CD4-positive, alpha-beta T cell treated with Interleukin-1 beta for 1 hour (primary cell): ENCODE measurements around the gene HIVEP1.
"Not testable (repeated sequence)": the region's sequence is repeated elsewhere in the genome, so short reads cannot be mapped to it uniquely, and the experiment has no call there.

ENCODE experiments used
- DNase-seq, 2 donors: peaks; one replicate each; pipeline ENCODE4 v3.0.0-alpha.2; 2020 to 2022

The HIVEP1 gene

DNA sequence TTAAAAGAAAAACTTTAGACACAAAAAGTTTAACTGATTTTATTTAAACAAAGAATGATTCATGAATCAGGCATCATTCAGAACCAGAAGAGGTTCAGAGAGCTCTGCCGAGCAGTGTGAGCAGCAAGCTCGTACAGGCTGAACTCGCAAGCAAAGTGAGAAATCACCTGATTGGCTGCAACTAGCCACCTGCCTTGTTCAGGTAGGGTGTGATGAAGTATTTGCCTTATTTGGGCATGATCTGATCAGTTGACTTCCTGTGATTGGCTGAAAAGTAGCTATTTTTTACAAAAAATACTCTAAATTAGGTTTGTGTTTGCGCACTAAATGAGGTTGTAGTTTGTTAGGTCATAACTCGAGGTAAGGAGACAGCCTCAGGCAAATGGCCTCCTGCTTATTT is 80.7 kb downstream of the HIVEP1 start:
- no peak for DNase-seq

DNA sequence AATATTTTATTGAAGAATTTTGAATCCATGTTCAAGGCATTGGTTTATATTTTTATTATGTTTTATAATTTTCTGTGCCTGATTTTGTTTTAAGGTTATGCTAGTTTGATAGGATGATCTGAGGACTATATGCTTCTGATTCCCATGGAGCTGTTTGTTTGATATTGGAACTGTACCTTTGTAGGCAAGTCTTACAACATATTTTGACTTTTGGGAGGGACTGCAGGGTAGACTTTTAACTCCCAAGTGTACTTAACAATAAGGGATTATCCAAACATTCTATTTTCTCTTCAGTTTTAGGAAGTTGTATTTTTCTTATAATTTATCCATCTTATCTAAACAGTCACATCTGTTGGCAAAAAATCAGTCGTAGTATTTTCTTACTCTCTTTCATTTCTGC is 82.6 kb downstream of the HIVEP1 start:
- no peak for DNase-seq

DNA sequence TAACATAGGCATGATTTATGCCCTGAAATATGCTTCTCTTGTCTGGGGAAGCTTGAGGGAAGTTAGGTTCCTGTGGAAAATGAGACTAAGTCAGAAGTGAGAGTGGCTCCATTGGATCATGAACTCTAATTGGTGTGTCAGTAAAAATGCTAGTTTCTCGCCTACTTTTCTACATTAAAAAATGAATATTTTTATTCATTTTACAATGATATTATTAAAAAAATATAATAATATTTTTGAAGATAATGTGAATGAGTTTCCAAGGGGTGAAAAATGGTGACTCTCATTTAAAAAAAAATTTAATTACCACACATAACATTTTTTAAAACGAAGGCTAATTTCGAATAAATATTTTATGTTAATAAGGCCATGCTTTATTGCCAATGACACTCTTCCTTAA is 84.2 kb downstream of the HIVEP1 start:
- no peak for DNase-seq

DNA sequence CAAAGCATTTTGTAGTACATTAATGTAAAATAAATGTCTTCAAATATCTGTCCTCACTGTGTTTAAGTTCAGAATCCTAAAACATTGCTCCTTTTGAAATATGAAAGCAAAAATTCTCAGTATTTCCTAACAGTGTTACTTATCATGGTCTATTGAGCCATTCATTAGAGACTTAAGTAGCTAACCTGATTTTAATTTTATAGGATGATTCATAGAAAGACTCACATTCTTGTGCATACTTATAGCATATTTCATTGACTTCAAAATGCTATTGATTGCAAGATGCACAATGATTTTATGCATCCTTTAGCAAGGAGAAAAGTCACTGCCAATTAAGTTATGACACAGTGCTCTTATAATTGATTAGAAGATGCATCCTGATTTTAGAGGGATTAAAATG is 85.7 kb downstream of the HIVEP1 start:
- DNase-seq = no peak

DNA sequence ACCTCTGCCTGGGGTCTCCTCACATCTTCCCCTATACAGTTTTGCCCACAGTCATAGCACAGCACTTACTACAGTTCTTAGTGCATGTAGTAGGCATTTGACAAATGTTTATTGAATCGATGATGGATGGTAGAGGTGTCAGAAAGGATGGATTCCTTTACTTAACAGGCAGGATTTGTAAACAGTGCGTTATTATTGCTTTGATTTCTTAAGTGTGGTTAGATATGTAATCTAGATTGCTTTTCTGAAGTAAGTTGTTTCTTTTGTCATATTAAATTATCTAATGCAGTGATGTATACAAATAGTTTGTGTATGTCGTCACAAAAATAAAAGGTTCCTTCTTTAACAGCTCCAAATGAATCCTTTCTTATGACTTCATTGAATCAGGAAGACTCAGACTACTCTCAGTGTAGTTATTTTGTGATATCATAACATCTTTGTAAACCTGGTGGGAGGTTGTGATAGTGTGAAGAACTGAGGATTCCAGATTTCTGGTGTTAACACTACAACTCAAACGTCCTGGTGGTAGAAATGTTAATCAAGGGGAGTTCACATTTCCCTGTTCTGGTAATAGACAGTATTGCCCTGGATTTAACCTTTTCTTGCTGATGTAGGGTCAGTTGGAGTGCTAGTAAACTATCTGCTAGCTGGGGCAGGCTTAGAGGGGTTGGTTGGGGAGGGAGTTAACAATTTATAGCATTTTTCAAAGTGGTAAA is 87.7 kb downstream of the HIVEP1 start:
- no peak for DNase-seq

DNA sequence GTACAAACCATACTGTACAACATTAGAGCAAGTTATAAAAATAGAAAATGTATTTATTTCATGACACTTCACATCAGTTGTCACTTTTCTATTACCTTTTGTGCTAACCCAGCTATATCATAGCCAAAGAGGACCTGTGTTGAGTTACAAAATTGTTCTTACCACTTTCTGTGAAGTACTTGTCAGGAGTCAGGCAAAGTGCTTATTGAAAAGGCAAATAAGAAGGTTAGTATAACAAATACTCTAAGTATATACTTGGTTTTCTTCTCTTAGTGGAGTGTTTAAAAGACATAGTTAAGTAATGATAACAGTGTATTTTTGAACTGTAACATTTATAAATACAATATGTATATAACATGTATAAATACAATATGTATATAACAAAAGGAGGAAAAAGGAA is 88.9 kb downstream of the HIVEP1 start:
- DNase-seq = no peak

DNA sequence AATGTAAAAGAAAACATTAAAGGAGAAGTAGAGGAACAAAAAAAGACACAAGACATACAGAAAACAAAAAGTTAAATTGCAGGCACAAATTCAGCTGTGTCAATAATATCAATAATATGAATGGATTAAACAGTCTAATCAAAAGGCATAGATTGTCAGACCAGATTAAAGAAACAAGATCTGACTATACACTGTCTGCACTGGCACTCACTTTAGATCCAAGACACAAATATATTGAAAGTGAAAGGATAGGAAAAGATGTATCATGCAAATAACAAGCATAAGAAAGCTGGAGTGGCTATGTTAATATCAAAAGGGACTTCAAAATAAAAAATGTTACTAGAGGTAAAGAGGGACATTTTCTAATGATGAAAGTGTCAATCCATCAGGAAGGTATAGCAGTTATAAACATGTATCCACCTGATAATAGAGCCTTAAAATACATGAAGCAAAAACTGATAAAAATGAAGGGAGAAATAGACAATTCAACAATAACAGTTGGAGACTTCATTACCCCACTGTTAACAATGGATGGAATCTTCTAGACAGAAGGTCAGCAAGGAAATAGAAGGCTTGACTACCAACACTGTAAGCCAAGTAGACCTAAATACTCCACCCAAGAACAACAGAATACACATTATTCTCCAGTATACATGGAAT is 89.7 kb downstream of the HIVEP1 start:
- DNase-seq = no peak

DNA sequence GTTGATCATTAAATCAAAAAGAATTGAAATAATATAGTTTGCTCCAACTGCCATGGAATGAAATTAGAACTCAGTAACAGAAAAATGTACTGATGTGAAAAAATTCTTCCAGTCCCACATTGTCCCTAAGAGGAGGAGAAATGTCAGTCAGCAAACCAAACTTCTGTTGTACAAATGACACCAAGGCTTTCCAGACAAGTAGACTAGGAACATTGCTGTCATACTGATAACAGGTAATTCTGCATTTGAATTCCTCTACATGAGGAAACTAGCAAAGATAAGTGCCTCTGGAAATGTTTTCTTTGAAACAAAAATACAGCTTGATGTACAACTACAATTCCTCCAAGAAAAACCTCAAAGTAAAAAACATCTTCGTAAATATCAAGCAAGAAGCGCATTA is 90.2 kb downstream of the HIVEP1 start:
- DNase-seq = no peak

DNA sequence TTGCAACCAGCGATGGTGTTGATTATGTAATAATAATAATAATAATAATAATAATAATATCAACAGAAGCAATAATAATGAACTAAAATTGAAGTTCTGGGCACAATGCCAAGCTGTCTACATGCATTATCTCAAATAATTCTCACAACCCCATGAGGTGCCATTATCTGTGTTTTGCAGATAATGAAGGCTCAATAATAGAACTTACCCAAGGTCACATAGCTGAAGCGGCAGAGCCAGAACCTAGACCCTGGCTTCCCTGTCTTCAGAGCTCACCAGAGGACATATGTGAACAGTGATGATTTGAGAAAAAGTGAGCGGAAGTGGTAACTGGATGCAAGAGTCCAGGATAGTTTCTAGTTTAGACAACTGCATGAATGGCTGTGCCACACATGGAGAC is 91.0 kb downstream of the HIVEP1 start:
- no peak for DNase-seq

DNA sequence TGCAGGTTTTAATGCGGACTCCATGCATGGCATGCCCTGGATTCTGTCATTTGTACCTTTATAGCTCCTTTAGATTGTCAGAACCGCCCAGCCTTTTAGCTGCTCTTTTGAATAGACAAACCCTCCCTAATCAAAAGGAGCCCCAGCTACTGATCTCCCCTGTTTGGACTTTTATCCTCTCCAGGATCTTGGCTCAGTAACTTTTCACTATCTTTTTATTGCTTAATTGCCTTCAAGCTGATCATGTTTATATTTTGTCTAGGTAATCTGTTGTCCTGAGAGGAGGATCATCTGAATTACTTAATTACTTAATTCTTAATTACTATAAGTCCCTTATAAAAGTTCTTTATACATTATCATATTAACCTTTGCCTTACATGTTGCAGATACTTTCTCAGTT is 93.2 kb downstream of the HIVEP1 start:
- DNase-seq = no peak

DNA sequence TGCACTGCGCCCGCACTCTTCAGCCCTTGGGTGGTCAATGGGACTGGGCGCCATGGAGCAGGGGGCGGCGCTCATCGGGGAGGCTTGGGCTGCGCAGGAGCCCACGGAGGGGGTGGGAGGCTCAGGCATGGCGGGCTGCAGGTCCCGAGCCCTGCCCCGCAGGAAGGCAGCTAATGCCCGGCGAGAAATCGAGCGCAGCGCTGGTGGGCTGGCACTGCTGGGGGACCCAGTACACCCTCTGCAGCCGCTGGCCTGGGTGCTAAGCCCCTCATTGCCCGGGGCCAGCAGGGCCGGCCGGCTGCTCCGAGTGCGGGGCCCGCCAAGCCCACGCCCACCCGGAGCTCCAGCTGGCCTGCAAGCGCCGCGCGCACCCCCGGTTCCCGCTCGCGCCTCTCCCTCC is 96.3 kb downstream of the HIVEP1 start:
- not testable (repeated sequence) for DNase-seq

DNA sequence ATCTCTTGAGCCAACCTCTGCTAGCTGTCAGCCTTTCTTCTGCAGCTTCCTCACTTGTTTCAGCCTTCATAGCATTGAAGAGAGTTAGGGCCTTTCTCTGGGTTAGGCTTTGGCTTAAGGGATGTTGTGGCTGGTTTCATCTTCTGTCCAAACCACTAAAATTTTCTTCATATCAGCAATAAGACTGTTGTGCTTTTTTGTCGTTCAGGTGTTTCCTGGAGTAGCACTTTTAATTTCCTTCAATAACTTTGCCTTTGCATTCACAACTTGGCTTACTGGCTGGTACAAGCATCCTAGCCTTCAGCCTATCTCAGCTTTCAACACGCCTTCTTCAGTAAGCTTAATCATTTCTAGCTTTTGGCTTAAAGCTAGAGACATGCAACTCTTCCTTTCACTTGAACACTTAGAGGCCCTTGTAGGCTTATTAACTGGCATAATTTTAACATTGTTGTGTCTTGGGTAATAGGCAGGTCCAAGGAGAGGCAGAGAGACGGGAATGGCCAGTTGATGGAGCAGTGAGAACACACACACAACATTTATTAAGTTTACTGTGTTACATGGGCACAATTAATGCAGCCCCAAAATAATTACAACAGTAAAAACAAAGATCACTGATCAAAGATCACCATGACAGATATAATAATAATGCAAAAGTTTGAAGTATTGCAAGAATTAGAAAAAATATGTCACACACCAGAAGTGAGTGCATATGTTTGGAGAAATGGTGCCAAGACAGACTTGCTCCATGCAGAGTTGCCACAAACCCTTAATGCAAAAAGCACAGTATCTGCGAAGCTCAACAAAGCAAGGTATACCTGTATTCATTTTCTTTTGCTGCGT is 98.6 kb downstream of the HIVEP1 start:
- DNase-seq = peak in 1 of 2 donors; percentile 12

DNA sequence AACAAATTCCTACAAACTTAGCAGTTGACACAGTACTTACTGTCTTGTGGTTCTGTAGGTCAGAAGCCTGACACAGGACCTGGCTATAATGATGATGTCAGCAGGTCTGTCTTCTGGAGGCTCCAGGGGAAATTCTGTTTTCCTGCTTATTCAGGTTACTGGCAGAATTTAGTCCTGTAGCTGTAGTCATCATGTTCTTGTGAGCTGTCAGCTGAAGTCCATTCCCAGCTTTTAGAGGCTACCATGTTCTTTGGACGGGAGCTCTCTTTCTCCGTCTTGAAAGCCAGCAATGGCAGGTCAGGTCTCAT is 99.2 kb downstream of the HIVEP1 start:
- no peak for DNase-seq

DNA sequence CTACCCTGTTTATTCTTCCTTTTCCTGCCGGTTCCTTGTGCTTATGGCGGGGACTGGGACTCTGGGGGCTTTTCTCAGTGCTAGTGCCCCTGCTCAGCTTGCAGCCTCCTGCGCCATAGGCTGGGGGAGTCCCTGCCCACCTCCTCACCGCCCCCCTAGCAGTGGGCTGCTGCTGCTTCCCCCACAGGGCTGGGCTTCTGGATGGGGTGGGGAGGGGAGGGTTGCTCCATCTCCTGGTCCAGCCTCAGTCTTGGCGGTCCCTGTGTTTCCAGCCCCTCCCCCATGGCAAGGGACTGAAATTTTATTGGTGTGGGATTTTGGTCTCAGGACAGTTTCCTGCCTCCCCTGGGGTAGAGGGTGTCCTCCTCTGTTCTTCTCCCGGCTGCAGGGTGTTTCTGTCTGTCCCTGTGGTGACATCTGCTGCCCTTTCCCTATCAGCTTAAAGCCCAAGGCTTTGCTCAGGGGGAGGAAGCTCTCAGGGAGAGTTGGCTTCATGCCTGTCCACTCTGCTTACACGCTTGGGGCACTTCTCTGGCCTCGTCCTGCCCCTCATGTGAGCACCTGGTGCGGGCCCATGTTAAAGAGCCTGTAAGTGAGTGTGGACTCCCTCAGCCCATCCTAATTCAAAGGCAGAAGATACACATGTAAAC is 100.6 kb downstream of the HIVEP1 start:
- no peak for DNase-seq

DNA sequence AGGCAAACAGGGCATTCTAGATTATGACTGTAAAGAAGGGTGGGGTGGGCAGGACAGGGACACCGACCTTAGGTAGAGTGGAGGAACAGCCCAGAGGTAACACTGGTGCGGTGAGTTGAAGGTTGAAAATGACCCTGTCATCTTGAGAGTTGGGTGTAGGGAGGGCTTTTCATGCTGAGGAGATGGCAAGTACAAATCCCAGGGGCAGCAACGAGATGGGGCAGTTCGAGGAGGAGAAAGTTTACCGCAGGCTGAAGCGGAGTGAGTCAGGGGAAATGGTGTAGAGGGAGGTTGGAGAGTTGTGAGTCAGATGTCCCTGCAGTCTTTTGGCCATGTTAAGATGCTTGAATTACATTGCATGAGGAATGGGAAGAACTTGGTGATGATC is 101.1 kb downstream of the HIVEP1 start:
- no peak for DNase-seq

DNA sequence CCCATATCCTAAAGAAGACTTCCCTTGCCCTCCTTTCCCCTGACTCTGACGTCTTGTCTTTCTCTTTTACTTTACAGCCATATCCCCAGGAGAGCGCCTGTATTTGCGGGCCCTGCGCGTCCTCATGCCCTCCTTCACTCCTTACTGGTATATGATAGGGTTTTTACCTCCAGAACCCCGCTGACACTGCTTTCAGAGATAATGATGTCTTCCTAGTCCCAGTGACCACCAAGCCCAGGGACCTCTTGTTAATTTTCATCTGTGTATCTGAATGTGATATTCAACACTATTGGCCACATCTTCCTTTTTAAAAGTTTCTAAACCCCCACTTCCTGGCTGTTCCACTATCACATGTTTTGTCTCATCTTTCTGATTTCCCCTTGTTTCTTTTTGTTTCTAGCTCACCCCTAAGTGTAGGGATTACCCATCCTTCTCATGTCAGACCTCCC is 102.0 kb downstream of the HIVEP1 start:
- DNase-seq = no peak

DNA sequence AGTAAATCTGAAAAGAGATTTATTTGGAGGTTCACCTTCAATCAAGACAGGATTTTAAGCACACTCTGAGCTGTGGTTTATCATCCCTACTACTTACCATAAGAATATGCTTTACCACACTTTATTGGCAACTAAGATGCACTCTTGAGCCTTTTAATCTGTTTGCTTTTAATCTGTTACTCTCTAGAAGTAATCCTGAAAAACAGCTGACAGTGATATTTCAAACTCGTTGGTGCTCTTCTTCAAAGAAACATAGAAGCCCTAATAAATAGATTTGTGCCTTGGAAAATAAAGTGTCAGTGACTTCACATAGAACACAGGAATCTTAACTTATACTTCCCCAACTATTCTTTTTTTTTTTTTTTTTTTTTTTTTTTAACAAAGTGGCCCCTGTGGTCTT is 102.9 kb downstream of the HIVEP1 start:
- no peak for DNase-seq

DNA sequence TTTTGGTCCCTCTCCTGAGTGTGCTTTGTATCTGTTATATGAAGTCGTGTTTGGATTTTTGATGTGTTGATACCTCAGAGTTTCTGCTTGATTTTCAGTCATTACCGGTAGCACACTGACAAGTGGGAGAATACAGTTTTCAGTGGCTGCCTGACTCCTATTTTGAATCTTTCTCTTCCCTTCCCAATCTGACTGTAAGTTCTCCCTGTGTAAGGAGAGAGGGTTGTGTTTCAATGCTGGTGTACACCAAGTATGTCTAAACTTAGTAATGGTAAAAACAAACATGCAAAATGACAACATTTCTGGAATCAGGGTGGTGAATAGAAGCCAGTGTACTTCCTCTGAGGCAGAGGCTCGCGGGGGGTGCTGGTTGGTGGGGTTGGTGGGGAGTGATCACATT is 103.4 kb downstream of the HIVEP1 start:
- no peak for DNase-seq

DNA sequence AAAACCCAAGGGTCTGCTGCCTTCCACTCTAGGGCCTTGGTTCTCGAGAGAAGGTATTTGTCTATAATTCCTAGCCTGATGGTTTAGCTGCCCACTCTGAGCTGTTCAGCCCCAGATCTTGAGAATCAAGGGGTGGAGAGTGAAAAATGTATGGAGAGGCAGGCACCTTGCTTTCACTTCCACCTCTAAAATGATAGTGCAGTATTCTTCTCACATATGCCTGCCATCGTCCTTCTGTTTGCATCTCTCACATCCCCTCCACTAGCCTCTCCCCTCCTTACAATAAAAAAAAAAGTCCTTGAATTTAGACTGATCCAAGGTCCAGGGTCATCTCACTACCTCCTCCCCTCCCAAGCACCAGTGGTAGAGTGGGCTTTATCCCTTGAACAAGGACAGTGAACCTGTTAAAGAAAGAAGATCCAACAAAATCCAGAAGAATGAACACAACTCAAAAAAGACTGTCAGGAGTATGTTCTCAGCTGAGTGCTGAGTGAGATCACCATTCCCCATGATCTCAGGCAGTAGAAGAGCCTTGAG is 104.2 kb downstream of the HIVEP1 start:
- no peak for DNase-seq

DNA sequence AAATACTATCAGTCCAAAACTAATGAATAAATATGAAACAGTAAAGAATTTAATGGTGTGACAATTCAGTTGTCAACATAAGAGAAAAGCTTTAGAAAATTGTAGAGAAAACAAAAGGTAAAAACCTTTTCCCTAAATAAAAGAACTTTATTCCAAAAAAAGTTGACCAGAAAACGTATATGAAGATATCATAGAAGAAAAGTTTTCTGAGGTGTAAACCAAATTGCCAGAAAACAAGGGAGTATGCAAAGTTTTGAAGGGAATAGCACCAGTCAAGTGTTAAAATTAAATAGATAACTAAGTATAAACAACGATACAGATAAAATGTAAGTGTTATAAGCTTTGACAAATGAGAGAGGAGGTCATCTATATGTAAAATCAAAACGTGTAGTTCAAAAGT is 104.9 kb downstream of the HIVEP1 start:
- no peak for DNase-seq

DNA sequence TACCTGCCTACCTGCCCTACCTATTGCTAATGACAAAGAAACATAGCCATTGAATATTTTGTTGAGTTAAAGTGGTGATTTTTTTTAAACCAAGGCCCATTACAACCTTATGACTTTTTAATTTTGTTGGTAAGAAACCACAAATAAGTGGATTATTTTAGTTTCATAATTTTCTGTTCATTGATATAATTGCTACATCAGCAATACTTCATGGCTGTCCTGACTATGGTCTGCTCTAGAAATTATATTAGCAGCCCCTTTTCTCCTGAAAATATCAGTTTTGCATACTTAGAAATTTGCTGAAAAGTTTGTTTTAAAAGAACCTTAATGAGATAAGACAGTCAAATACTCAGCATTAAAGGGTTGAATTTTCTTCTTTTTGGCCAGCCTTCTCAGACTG is 106.5 kb downstream of the HIVEP1 start:
- DNase-seq = no peak

DNA sequence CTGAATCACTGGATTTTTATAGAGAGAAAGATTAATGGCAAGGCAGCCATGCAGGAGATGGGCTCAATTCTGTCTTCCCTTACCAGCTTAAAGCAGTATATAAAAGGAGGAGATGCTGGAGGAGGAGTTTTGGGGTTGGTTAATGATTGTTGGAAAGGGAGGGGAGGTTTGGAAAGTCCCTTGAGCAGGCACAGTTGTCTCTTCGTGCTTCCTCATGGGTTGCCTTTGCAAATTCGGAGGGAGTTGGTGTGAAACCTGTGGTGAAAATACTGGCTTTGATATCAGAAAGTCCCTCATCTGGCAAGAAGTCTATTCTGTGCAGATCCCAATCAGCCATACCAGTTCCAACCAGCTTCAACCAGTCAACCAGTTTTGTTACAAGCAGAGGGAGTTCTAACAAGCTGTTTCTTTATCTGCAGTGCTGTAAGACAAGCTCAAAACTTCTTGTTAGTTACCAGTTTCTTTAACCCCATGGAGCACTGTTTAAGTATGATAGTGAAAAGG is 107.0 kb downstream of the HIVEP1 start:
- DNase-seq = peak; percentile 44 to 69

DNA sequence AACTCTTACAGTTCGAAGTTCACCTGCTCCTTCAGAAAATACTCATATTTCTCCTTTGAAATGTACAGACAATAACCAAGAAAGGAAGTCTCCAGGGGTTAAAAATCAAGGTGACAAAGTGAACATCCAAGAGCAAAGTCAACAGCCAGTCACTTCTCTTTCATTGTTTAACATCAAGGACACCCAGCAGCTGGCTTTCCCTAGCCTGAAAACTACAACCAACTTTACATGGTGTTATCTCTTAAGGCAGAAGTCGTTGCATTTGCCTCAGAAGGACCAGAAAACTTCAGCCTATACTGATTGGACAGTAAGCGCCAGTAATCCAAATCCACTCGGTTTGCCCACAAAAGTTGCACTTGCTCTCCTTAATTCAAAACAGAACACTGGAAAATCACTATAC is 113.3 kb downstream of the HIVEP1 start:
- DNase-seq = no peak
